ENCODE data around the gene S100Z.
"Not testable (repeated sequence)": the region's sequence is repeated elsewhere in the genome, so short reads cannot be mapped to it uniquely, and the experiment has no call there.

Gene S100Z

DNA sequence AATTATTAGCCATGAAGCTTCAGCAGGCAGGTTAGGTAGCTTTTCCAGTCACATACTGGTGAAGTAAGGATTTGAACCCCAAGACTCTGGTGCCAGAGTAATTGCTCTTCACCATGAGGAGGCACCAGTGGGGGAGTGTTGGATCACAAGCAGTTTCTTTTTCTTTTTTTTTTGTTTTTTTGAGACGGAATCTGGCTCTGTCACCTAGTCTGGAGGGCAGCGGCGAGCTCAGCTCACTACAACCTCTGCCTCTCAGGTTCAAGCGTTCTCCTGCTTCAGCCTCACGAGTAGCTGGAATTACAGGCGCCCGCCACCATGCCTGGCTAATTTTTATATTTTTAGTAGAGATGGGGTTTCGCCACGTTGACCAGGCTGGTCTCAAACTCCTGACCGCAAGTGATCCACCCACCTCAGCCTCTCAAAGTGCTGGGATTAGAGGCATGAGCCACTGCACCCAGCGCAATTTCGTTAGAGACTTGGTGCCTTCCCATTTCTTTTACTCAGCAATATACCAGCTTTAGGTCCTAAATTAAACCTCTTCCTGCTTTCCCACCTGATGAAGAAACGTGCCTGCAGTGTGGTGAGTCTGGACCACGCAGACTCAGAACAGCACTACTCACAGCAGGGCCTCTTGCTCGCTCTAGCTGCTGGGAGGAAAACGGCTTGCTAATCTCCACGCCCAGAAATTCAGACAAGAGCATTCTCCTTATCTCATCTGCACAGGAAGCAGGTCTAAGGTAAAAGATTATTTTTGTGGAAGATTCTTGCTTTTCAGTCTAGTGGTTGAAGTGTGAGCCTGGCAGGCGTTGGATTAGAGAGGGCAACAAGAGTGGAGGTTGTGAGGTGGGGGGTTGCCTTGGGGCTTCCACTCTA is at the start of gene S100Z:
Gene S100Z (plus strand): TSS at position 596 of the 873 bp plus-strand sequence. CDS start 25,346 bp downstream, outside the sequence.
- DNase-seq = no peak

DNA sequence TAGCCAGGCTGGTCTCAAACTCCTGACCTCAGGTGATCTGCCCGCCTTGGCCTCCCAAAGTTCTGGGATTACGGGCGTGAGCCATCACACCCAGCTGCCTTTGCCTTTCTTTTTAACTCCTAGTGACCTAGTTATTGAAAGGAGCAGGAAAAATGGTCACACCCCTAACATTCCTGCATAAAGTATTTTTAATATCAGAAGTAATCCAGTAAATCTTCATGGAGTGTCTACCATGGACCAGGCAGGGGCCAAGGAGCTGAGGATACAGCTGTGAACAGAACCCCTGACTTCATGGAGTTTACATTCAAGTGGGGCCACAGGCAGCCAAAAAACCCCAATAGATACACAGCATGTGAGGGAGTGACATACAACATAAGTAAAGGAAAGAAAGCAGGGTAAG is 49.2 kb upstream of the S100Z start:
- no peak for DNase-seq

DNA sequence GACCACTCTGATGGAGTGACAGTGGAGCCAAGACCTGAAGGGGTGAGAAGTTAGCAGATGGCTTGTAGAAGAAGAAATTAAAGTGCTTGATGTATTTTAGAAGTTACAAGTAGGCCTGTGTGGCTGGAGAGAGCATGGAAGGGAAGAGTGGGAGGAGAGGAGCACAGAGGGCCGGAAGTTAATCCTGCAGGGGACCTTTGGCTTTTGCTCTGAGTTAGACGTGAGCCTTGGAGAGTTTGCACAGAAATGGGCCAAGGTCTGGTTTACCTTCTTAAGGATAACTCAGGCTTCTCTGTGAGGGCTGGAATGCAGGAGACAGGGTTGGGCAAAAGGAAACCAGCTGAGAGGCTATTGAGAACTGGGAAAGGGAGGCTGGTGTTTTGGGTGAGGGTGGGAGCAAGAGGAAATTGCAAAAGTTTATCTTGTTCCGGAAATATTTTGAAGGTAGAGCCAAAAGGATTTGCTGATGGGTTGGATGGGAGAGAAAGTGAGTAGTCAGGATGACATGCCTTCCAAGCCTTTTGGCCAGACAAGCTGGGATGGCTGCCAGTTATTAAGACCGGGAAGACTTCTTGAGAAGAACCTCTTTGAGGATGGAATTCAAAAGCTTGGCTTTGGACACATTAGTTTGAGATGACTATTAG is 48.5 kb upstream of the S100Z start:
- no peak for DNase-seq

DNA sequence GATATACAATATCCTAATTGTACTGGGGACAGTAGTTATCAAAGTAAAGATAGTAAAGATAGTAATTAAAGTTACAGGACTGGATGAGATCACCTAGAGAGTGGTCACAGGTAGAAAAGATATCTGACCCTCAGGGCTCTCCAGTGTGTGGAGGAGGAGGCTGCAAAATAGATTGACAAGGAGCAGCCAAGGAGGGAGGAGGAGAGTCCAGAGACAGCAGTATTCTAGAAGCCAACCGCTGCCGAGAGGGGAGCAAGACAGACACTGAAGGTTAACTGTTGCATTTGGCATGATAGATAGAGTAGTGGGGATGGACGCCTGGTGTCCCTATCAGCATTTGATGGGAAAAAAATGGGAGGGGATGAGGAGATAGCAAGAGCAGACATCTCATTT is 48.0 kb upstream of the S100Z start:
- DNase-seq = no peak

DNA sequence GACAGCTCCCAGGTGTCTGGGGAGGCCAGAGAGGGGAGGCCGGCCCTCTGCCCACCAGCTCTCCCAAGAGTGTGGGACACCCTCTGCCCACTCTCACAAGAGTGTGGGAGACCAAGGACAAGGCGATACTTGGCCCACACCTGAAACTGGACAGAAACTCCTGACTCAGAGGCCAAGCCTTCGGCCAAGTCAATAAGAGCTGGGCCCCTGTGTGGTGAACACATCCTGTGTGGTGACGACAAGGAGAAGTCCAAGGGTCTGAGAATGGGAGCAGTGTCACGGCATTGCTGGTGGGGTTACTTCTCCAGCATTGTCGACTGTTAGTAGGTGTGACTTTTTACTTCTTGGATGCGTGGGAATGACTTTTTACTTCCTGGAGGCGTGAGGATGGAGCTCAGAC is 45.5 kb upstream of the S100Z start:
- no peak for DNase-seq

DNA sequence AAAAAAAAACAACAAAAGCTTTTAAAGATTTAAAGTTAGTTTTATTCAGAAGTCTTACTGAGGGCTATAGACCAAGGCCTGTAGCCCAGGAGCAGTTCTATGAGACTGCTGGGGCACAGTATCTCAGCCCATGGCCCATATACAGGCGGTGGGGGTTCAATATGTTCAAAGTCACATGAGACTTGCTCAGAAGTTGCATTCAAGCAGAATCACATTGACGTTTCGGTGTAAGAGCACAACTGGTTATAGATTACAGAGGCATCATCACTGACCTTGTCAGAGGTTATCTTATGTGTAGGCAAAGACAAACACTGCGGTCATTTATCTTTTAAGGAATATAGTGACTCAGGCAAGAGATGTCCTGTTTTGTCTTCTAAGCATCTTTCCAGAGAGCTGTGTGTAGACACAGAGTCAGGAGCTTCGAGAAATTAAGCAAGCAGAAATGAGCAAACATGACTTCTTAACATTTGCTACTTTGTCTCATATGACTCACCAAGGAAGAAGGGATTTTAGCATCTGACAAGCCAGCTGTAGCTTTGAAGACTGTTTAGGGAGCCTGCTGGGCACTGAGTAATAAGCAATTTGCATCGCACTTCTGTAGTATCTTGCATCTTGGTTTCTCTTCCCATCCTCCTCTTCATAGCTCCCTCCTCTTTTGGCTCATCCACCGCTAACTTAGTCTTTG is 43.9 kb upstream of the S100Z start:
- no peak for DNase-seq

DNA sequence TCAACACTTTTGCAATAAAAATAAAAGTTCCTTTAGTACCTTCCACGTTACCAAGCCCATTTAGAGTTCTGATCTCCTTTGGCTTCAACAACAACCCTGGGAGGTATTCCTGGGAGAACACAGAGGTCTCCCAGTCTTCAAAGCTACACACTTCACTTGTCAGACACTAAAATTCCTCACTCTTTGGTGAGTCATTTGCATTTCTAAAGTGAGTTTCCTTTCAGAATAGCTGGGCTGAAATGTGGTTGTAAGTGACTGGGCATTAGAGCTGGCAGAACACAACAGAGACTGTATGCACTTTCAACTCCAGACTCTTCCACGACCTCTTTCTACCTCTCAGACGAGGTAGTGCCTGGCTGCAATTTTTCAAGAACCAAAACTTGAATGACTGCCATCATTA is 42.5 kb upstream of the S100Z start:
- no peak for DNase-seq

DNA sequence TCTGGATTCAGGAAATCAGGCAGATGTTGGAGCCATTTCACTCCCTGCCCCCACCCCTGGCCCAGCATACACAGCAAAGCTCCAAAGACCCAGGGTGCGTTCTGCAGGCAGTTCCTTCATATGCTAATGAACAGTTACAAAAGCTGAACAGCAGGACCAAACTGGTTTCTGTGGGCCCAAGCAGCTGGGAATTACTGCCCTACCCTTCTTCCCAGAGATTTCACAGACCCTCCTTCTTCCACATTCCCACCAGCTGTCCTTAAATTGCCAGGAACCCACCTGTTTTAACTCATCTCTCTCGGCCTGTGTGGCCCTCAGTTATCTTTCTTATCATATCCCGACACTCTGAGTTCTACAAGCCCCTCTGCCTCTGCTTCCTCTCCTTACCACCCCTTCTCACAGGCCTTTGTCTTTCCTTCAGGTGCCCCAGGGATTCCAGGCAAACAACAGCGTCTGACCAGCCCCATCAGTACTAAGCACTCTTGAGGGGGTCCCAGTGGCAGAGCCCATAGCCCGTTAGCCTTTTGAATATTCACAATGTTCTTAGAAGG is 41.6 kb upstream of the S100Z start:
- DNase-seq = no peak

DNA sequence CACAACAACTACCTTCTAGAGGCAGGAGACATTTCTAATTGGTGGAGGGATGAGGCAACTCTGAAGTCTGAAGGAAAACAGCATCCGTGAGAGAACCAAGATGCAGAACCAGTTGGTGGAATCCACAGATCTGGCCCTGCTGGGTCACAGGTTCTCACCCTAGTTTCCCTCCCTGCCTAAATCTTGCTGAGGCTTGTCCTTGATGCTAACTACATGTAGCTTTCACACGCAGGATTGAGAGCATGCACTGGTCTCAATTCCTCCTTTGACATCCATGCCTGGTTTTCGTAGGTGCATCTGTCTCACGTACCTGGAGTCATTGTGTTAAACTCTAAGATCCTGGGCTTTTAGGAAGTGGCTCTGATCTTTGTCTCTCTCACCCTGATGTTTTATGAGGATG is 40.7 kb upstream of the S100Z start:
- no peak for DNase-seq

DNA sequence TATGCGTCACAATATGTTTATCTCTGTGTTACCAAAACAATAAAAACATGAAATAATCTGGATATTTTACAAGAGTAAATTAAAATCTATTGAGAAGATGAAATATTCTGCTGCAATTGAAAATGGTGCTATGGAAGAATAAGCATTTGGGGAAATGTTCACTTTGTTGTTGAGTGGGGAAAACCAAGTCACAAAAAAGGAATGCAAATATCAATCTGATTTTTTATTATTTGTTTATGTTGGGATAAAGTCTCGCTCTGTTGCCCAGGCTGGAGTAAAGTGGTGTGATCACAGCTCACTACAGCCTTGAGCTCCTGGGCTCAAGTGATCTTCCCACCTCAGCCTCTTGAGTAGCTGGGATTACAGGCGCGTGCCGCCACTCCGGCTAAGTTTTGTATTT is 39.6 kb upstream of the S100Z start:
- DNase-seq = no peak

DNA sequence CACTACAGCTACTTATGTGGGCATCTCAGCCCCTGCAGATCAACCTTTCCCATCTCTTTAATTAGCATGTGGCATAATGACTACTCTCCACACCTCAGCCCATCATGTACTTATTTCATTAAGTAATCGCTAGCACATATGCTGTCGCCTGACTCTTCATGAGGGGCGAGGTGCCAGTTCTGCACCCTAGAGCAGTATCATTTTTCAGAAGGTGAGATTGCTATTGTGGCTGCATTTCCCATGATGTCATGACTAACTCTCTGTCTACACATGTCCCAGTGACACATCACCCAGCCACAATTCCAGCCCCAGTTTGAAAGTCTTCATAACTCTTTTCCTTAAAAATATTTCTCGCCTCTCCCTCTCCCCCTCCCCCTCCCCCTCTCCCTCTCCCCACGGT is 38.6 kb upstream of the S100Z start:
- DNase-seq = no peak

DNA sequence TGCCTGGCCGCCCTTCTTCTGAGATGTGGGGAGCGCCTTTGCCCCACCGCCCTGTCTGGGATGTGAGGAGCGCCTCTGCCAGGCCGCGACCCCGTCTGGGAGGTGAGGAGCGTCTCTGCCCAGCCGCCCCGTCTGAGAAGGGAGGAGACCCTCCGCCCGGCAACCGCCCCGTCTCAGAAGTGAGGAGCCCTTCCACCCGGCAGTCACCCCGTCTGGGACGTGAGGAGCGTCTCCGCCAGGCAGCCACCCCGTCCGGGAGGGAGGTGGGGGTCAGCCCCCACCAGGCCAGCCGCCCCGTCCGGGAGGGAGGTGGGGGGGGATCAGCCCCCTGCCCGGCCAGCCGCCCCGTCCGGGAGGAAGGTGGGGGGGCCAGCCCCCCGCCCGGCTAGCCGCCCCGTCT is 37.6 kb upstream of the S100Z start:
- not testable (repeated sequence) for DNase-seq

DNA sequence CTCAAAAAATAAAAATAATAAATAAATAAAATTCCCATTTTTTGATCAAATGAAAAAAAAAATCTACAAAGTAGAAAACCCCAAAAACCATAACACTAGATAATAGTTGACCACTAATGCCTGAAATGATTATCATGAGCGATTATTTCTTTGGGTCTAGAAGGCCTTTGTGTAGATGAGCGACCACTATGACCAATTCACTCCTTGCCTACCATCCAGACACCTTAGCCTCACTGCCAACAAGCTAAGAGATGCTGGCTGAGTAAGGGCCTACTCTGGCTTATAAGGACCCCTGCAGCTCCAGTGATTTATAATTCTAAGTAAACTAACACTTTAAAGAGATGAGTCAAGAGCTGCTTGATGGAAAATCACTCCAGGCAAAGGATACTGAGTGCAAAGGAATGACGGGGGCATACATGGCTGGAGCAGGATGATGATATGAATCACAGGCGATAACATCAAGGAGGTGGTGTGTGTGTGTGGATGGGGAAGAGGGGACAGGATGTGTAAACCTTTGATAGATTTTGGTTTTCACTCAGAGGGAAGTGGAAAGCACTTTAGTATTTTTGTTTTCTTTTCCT is 35.7 kb upstream of the S100Z start:
- no peak for DNase-seq

DNA sequence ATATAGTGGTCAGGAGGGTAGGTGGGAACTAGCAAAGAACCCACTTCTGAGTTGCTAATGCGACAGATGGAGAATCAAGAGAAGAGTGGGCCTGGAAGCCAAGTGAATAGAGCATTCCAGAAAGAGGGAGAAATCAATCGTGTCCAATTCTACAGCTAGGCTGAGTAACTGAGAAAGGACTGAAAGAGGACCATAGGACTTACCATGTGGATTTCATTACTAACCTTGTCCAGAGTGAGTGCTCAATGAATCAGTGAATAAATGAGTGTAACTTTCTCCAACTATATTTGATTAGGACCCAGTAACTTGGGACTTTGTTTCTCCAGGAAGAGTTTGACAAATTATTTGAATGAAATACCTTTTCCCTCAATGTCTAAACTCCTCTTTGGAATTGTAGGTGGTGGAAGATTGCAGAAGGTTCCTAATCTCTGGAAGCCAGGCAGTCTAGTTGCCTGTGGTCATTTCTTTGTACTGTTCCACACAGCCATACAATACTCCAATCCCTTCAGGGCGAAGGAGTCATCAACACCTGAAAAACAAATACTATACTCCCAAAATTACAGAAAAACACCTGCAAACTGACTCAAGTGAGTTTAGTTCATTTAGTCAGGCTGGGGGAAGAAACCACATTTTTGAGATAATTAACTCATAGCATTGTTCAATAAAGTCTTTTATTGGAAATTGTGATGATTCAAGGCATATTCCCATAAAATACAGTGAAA is 33.5 kb upstream of the S100Z start:
- no peak for DNase-seq

DNA sequence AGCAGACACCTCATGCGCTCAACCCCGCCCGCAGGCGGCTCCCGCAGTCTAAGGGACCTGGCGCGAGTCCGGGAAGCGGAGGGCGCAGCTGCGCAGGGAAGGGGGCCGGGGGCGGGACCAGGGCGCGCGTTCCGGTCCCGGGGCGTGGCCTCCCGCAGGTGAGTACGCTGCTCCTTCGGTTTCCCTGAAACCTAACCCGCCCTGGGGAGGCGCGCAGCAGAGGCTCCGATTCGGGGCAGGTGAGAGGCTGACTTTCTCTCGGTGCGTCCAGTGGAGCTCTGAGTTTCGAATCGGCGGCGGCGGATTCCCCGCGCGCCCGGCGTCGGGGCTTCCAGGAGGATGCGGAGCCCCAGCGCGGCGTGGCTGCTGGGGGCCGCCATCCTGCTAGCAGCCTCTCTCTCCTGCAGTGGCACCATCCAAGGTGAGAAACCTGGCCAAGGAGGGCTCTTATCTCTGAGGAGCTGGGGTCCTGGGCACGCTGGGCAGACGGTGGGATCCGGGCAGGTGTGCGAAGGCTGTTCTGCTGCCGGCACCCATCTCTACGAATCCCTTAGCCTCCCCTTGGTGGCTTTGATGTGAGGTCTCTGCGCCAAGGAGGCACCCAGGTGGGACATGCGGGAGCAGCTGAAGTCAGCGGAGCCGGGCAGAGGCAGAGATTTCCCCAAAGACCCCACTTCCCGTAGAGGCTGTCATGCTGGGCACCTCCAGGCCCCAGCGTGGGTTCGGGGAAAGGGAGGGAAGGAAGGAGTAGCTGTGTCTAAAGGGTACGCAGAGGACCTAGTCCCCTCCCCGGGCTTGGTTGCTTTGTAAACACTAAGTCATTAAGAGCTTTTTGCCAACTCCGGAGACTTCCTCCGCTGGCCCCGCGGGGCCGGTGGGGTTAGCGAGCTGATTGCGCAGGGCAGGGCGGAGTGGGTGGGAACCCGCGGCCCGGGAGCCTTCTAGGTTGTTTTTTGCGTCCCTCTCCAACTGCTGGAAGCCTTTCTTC is 30.7 kb upstream of the S100Z start, which contains the start of gene F2RL1:
Gene F2RL1 (plus strand): TSS at position 187 of the 988 bp plus-strand sequence. CDS start 153 bp downstream, at position 340.
- peak; percentile 40 for DNase-seq

DNA sequence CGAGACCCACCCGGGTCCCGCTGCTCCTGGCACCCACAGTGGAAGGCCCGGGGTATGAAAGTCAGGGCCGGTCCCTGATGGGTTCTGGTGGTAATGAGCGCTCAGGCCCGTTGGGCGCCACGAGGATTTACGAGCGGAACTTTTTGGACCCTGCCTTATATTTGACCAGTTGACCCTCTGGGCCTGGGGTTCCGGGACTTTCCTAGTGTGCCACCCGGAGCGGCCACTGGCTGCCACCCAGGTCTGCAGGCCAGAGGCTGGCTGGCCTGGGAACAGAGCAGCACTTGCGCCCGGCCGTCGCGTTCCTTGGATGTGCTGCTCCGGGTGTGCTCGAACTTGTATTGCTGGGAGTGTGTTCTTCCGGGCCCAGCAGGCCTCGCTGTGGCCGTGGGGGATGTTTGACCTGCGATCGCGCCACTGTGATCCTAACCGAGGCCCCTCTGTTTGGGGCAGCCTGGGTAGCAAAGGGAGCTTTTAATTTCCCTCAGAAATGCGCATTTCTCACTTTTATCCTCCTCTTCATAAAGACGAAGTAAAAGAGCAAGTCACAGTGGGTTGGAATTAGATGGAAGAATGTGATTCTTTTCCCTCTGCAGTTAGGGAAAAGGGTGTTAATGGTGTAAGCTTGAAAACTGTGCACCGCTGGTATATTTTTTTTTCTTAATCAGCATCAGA is 29.8 kb upstream of the S100Z start:
- DNase-seq = no peak

DNA sequence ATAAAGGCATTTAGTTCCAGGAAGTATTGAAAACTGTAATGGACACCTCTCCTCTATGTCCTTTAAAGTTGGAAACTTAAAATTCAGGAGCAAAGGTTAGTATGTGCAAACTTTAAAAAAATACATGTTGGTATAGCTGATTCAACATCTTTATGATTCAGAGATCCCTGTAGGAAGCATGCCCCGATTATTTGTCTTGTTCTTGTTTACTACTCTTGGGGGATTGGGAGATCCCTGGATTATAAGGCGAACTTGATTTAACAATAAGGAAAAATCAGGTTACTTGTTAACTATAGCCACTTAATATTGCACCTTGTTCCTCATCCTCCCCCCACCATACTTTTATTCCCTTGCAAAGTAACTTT is 29.3 kb upstream of the S100Z start:
- no peak for DNase-seq

DNA sequence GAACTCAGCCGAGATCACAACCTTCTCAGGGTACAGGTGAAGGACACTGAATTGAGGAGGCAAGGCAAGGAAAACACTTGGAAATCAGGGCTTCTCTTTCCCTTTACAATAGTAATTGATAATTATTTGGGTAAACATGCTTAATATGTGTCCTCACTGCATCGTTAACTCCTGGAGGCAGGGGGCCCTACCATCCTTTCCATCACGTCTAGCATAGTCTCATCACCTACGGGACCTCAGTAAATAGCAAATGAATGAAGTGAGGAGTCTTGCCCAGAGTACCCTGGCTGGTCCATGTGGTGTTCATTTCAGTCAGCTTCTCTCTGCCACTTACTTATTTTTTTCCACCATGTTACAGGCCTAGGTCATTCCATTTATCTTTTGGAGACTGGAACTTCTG is 28.7 kb upstream of the S100Z start:
- no peak for DNase-seq

DNA sequence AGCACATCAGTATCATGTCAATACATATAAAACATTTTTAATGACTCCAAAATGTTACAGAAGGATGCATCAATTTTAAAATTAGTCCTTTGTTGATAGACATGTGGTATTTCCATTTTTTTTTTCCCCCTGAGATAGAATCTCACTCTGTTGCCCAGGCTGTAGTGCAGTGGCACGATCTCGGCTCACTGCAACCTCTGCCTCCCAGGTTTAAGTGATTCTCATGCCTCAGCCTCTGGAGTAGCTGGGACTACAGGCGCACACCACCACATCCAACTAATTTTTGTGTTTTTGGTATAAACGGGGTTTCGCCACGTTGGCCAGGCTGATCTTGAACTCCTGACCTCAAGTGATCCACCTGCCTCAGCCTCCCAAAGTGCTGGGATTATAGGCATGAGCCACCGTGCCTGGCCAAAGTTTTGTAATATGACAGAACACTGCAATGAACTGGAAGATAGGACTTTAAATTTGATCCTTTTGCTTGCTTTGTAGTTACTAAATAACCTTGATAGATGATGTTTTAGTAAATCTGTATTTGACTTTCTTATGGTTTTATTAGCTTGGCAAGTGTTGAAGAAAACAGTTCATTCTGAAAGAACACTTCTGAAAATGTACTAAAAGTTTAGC is 27.6 kb upstream of the S100Z start:
- DNase-seq = not testable (repeated sequence)

DNA sequence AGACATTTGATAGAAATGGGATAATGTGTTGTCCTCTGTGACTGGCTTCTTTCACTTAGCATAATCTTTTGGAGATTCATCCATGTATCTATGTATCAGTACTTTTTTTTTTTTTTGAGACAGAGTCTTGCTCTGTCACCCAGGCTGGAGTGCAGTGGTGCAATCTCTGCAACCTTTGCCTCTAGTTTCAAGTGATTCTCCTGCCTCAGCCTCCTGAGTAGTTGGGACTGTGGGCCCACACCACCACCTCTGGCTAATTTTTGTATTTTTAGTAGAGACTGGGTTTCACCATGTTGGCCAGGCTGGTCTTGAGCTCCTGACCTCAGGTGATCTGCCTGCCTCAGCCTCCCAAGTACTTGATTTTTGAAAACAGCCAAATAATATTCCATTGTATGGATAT is 23.4 kb upstream of the S100Z start:
- not testable (repeated sequence) for DNase-seq
